GM19035 (cell line): ENCODE data around the gene HIP1R.

Source experiments
- ATAC-seq: cut with Tn5 transposase; IDR thresholded peaks from one replicate; pipeline ENCODE4 v1.9.1; 2021; ENCODE audit not compliant: unreplicated experiment

The HIP1R gene

GRCh38 chr12:122860040-122860853 lies 25.0 kb downstream of the HIP1R start:
- ATAC-seq = no peak

- ATAC-seq = no peak
These were observed 25.8 kb downstream of the HIP1R start for GRCh38 chr12:122860854-122861586.

- no peak for ATAC-seq
These were observed 26.3 kb downstream of the HIP1R start for GRCh38 chr12:122861587-122861970.

GRCh38 chr12:122862110-122862634 lies 26.9 kb downstream of the HIP1R start:
- no peak for ATAC-seq

- ATAC-seq = no peak
These were observed 27.8 kb downstream of the HIP1R start for GRCh38 chr12:122862872-122863701.

GRCh38 chr12:122864894-122865253 lies 29.6 kb downstream of the HIP1R start:
- no peak for ATAC-seq

- no peak for ATAC-seq
These were observed 30.3 kb downstream of the HIP1R start for GRCh38 chr12:122865268-122866231.

GRCh38 chr12:122866379-122866778 lies 31.1 kb downstream of the HIP1R start:
- no peak for ATAC-seq

- ATAC-seq = no peak
These were observed 31.8 kb downstream of the HIP1R start for GRCh38 chr12:122866950-122867607.

- ATAC-seq = no peak
These were observed 32.6 kb downstream of the HIP1R start for GRCh38 chr12:122867691-122868461.

- no peak for ATAC-seq
These were observed 33.4 kb downstream of the HIP1R start for GRCh38 chr12:122868471-122869177.

GRCh38 chr12:122869207-122869973 lies 34.1 kb downstream of the HIP1R start:
- no peak for ATAC-seq

GRCh38 chr12:122870163-122870842 lies 35.0 kb downstream of the HIP1R start:
- ATAC-seq = no peak

GRCh38 chr12:122870867-122871664 lies 35.8 kb downstream of the HIP1R start:
- no peak for ATAC-seq

GRCh38 chr12:122871851-122872780 lies 36.9 kb downstream of the HIP1R start:
- ATAC-seq = no peak
